Measurements from ENCODE around the gene BST2.

Gene BST2

GRCh38 chr19:17380426-17381138 is 24.8 kb downstream of the BST2 start:
- Histone ChIP-seq H3K4me3 (ENCODE audit: low read depth, low read length) (no peak overlapping the region), H3K4me1 (ENCODE audit: control insufficient read depth, insufficient read depth, low read length) (no peaks in the 10 kb centered on the region), H3K36me3 (ENCODE audit: control insufficient read depth in 2 of 2, insufficient read depth in 1 of 2, low read length in 2 of 2) (no peaks in the 10 kb centered on the region), H3K27ac (ENCODE audit: extremely low read depth, low read depth, low read length) (no peak overlapping the region), H3K9me3 (ENCODE audit: control insufficient read depth, insufficient read depth, low read depth, low read length) (no peaks in the 10 kb centered on the region)
- no peak for TF ChIP-seq KLF16 (tag by site-specific recombination; IDR thresholded peaks at IDR 0.05)
- peak; percentile 73 for TF ChIP-seq SETDB1 (IDR thresholded peaks at IDR 0.05; ENCODE audit: insufficient read length, low read length)
- TF ChIP-seq ZNF18 (tag by site-specific recombination; IDR thresholded peaks at IDR 0.05) = no peak
- ChIA-PET POLR2A (interaction anchor here (0.6 kb wide), 1 partner anchor 1658 kb away, joined by 4 read pairs; no protein-coding TSS in a partner anchor), CTCF (interaction anchor here (0.7 to 1.1 kb wide), 2 partner anchors 8 to 610 kb away, joined by 3 read pairs; no protein-coding TSS in a partner anchor)

- no peaks in the 10 kb centered on the region for H3K36me3 ChIP-seq (ENCODE audit: control insufficient read depth in 2 of 2, insufficient read depth in 1 of 2, low read length in 2 of 2)
- no peaks in the 10 kb centered on the region for H3K4me1 ChIP-seq (ENCODE audit: control insufficient read depth, insufficient read depth, low read length)
- H3K27ac ChIP-seq (ENCODE audit: extremely low read depth, low read depth, low read length) = no peak overlapping the region
- ChIA-PET CTCF (no interaction called here), POLR2A (no interaction called here)
- no peak overlapping the region for H3K4me3 ChIP-seq (ENCODE audit: low read depth, low read length)
- TF ChIP-seq ZNF626 (tag by site-specific recombination; IDR thresholded peaks at IDR 0.05) = no peak
- peak; percentile 88 for TF ChIP-seq ZNF449 (tag by site-specific recombination; IDR thresholded peaks at IDR 0.05)
- no peaks in the 10 kb centered on the region for H3K9me3 ChIP-seq (ENCODE audit: control insufficient read depth, insufficient read depth, low read depth, low read length)
Measured at GRCh38 chr19:17379221-17379631, 26.2 kb downstream of the BST2 start.

GRCh38 chr19:17378271-17378670 is 27.2 kb downstream of the BST2 start:
- ChIA-PET POLR2A (no interaction called here), CTCF (interaction anchor here (0.9 kb wide), 1 partner anchor 8 kb away, joined by 3 read pairs; no protein-coding TSS in a partner anchor)

GRCh38 chr19:17376935-17377600 is 28.4 kb downstream of the BST2 start, which contains the start of gene PLVAP:
PLVAP (minus strand) TSS chr19:17377342; CDS start chr19:17377288, 54 bp downstream.
- Histone ChIP-seq H3K27ac (ENCODE audit: extremely low read depth, low read depth, low read length) (no peak within 1 kb of the TSS), H3K4me1 (ENCODE audit: control insufficient read depth, insufficient read depth, low read length) (no peaks in the 10 kb centered on the region), H3K9me3 (ENCODE audit: control insufficient read depth, insufficient read depth, low read depth, low read length) (no peaks in the 10 kb centered on the region), H3K4me3 (ENCODE audit: low read depth, low read length) (no peak within 1 kb of the TSS), H3K36me3 (ENCODE audit: control insufficient read depth in 2 of 2, insufficient read depth in 1 of 2, low read length in 2 of 2) (no peaks in the 10 kb centered on the region)
- ChIA-PET POLR2A (no interaction called here), CTCF (interaction anchor here (0.9 to 1.4 kb wide), 4 partner anchors 9 to 12 kb away, joined by 3 to 5 read pairs (median 4); no protein-coding TSS in a partner anchor)
- TF ChIP-seq ZNF114 (tag by site-specific recombination; IDR thresholded peaks at IDR 0.05) (no peak), ZNF830 (tag by site-specific recombination; IDR thresholded peaks at IDR 0.05; ENCODE audit: low read depth) (no peak), ZNF174 (tag by site-specific recombination; IDR thresholded peaks at IDR 0.05) (no peak), ZNF510 (tag by site-specific recombination; IDR thresholded peaks at IDR 0.05; ENCODE audit: insufficient replicate concordance) (no peak), ZNF155 (tag by site-specific recombination; IDR thresholded peaks at IDR 0.05) (no peak), ZBTB26 (tag by site-specific recombination; optimal IDR thresholded peaks at IDR 0.05) (no peak), ZNF26 (tag by site-specific recombination; IDR thresholded peaks at IDR 0.05) (no peak)

More at GRCh38 chr19:17378271-17378670, 27.2 kb downstream of the BST2 start:
- Histone ChIP-seq H3K4me3 (ENCODE audit: low read depth, low read length) (no peak overlapping the region), H3K36me3 (ENCODE audit: control insufficient read depth in 2 of 2, insufficient read depth in 1 of 2, low read length in 2 of 2) (no peaks in the 10 kb centered on the region), H3K27ac (ENCODE audit: extremely low read depth, low read depth, low read length) (no peak overlapping the region), H3K4me1 (ENCODE audit: control insufficient read depth, insufficient read depth, low read length) (no peaks in the 10 kb centered on the region), H3K9me3 (ENCODE audit: control insufficient read depth, insufficient read depth, low read depth, low read length) (no peaks in the 10 kb centered on the region)
- TF ChIP-seq GLIS1 (tag by site-specific recombination; IDR thresholded peaks at IDR 0.05) (no peak), ZNF747 (tag by site-specific recombination; IDR thresholded peaks at IDR 0.05) (no peak), HIC1 (tag by site-specific recombination; IDR thresholded peaks at IDR 0.05) (no peak), ZNF214 (tag by site-specific recombination; IDR thresholded peaks at IDR 0.05; ENCODE audit: borderline replicate concordance) (no peak)

Measured in HEK293 (cell line).